CD4-positive, alpha-beta T cell treated with Interleukin-10 for 1 hour (primary cell): Measurements from ENCODE around the gene SF1.

Source experiments
- DNase-seq: peaks from one replicate; pipeline ENCODE4 v3.0.0-alpha.2; 2020

SF1 gene

GRCh38 chr11:64744544-64745188 is 33.7 kb downstream of the SF1 start:
- DNase-seq = peak; percentile 57

GRCh38 chr11:64743591-64744543 is 34.5 kb downstream of the SF1 start, which contains the start of gene RASGRP2:
TSS of gene RASGRP2 (minus strand) at chr11:64744142. CDS start at chr11:64742866, 1,276 bp downstream.
- DNase-seq = peak; percentile 89

GRCh38 chr11:64742889-64743590 is 35.3 kb downstream of the SF1 start:
- peak; percentile 78 for DNase-seq

DNA sequence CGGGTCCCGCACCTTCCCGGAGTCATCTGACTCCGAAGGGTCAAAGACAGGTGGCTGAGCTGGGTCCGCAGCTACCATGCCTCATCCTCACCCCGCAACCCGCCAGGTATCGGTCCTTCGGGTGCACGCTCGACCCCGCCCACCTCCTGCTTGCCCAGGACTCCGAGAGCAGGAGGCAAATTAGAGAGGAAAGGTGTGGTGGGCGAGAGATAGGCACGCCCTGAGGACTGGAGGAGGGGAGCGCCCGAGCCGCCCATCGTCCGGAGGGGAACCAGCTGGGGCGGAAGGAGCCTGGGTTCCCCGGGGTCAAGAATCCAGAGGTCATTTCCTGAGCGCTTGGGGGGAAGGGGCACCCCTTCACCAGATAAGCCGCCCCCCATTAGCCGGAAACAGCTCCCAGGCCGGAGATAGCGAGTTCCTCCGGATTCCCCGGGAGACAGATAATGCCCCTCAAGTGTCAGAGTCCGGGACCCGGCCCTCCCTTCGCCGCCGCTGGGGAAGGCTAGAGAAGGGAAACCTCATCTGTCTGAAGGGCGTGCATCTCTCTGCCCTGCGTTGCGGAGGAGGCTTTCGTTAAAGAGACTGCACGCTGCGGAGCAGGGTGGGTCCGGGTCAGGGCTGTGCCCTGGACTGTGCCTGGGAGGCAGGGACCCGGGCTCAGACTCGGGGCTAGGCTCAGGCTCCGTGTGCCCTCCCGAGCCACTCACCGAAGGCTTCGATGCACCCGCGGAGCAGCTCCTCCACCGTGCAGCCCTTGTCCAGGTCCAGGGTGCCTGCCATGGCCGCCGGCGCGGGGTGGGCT is 36.1 kb downstream of the SF1 start:
- no peak for DNase-seq

GRCh38 chr11:64741375-64742086 is 36.8 kb downstream of the SF1 start:
- no peak for DNase-seq

DNA sequence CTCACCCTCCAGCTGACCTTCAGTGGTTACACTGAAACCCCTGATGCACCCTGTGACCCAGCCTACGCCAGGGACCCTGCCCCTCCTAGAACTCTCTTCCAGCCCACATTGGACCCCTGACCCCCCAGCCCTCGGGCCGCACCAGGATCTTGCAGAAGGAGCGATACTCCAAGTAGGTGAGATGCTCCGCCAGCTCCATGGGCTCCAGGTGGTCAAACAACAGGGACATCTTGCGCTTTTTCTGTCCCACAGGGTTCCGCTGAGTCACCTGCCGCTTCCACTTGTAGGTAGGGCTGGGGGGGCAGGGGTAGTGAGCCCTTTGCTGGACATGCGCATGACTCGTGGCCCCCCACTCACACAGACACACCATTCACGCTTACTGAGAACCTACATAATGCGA is 38.5 kb downstream of the SF1 start:
- DNase-seq = no peak

DNA sequence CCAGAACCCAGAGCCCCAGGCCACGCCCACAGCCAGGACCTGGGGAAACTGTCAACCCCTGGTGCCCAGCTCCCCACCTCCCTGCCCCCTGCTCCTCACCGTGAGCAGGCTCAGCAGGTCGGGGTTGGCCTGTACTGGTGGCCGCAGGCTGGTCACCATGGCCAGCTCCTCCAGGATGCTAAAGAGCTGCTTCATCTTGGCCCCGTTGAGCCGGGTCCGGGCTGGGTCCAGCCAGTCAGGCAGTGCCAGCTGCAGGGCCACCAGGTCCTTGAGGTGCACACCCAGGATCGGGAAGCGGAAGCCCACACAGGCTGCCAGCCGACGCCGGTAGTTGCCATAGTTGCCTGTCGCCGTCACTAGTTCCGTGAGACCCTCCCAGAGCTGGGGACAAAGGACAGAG is 41.7 kb downstream of the SF1 start:
- DNase-seq = no peak

GRCh38 chr11:64735725-64736259 is 42.5 kb downstream of the SF1 start:
- no peak for DNase-seq

- no peak for DNase-seq
Measured at GRCh38 chr11:64734811-64735724, 43.3 kb downstream of the SF1 start.

DNA sequence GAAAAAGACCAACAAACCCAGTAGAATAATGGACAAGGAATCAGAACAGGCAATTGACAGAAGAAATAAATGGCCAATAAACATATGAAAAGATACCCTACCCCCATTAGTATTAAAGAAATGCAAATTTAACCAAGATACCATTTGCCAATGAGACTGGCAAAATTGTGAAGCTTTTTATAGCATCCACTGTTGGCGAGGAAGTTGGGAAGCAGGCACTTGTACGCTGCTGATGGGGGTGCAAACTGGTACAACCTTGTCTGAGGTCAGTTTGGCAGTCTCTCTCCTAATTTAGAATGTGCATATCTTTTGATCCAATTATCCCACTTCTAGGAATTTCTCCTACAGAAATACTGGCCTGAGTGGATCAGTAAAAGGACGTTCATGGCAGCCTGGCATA is 46.7 kb downstream of the SF1 start:
- DNase-seq = no peak

DNA sequence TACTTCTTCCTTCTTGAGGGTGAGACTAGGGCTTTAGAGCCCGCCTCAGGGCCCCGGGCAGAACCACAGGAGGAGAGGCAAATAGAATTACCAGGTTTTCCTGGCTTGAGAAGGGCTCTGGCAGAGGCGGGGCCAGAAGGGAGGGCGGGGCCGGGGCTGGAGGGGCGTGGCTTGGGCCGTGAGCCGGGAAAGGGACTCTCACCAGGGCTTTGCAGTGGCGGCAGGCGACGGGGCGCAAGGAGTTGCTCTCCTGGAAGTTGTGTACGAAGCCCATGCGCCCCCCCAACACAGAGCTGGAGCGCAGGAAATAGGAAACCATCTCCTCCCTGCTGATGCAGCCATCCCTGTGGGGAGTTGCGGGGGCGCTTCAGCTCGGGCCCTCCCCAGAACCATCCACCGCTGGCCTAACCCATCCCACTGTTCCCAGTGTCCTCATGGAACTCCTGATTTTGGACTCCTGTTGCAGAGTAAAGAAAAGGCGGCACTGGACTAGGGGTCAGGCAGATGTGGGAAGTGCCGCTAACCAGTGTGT is 48.4 kb downstream of the SF1 start:
- no peak for DNase-seq

DNA sequence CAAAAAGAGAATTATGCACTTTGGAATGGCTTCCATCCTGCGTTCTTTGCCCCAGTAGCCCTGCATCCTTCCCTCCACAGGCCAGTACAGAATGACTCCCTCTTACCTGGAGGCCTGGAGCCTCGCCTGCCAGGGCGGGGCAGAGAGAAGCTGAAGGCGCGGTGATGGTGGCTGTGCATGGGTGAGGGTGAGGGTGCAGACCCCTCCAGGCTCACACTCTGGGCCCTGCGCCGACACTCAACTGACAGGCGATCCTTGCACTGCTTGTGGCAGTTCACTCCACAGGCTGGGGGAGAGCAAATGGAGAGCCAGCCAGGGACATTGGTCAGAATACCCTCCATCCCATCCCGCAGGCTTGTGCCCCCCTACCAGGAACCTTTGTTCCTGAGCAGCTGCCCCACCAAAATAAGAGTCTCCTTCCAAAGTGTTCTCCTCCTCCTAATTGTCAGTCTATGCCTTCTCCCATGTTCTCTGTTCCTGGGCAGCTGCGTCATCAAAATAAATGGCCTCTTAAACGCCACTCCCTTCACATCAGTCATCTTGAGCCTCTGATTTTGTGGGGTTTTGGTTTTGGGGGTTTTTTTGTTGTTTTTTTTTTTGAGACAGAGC is 49.5 kb downstream of the SF1 start:
- no peak for DNase-seq

DNA sequence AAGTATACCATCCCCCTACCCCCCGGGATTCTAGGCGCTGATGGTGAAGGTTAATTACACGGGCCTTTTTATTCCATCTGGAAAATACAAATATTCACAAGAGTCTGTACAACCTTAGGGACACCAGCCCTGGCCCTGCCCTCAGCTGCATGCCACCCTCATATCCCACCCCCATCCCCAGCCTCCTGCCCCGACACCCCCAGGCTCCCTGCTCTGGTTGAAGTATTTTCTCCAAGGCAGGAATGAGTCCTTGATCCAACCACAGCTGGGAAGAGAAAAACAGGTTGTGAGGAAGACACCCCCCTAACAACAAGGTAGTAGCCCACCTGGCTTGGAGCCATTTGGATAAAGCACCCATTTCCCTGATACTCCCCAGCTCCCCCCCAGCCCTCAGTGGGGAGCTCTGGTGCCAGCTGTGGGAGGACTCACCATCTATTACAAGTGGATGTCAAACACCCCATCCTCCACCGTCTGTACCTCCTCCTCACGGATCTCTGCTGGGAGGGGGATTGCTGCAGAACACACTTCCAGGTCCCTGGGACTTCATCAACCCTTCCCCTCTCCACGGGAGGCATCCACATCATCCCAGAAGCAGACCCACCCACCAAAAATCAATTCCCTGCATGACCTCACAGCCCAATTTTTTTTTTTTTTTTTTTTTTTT is 51.3 kb downstream of the SF1 start:
- no peak for DNase-seq

- DNase-seq = no peak
Measured at GRCh38 chr11:64726211-64726641, 52.1 kb downstream of the SF1 start.

DNA sequence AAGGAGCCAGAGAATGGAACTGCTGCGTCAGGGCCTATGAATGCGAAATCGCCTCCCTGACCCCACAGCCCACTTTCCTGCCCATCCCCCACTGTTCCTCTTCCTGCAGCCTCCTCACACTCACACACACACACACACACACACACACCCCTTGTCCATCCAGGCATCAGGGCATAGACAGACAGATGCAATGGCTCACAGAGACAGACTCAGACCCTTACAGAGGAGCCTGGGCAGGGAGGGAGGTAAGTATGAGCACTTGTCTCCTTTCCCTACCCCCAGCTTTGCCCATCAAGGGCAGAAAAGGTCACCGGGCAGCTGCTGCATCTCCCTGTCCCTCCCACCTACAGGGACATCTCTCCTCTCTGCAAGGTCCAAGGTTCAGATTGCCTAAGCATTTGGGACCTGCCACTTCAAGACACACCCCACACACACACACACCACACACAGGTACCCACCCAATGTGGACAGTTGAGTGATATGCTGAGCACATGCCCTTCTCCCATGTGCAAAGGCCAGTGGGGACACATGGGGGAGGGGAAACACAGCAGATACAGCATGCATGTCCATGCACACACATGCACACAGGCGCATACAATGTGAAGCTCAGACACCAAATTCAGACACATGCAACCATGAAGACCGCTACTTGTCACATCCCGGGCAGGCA is 53.3 kb downstream of the SF1 start:
- DNase-seq = no peak

DNA sequence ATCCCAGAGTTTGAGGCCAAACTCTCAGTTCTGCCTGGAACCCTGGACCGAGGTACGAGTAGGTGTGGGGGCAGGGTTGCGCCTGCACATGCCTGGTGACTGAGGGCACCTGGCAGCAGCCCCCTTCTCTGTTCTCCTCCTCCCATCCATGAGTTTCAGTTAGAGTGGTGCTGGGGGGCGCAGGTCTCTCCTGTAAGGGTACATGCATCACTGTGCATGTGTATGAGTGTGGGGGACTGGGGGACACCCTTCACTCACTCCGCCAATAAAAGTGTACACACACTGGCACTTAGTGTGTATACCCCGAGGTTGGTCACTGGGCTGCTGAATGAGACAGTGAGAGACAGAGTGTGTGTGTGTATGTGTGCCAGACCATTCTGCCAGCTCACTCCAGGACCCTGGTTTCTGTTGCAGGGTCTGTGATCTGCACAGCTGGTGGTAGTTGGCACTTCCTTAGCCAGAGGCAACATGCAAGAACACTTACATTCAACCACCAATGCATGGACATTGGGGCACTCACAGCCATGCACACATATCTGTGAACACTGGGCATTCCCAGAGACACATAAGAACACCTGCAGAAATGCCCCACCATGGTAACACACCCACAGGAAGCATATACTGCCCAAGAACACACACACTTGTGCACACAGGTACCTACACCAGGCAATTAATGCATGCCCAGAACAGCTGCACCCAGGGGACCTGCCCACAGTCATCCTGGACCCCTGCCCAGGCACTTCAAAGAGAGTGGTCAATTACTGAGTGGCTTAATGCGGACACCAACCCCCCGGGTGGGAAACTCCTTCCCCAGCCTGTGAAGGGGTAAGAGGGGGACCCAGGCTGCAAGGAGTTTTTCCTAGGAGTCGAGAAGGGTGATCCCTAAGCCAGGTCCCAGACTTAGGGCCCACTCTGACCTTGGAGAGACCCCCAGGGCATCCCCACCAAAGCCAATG is 54.2 kb downstream of the SF1 start:
- no peak for DNase-seq
